H54 (cell line): ENCODE measurements around the gene HSD11B1.
"Not testable (repeated sequence)": the region's sequence is repeated elsewhere in the genome, so short reads cannot be mapped to it uniquely, and the experiment has no call there.

Source experiments
- DNase-seq: peaks from one replicate; pipeline ENCODE4 v3.0.0; 2011; ENCODE audit warnings: low spot score, mixed read lengths; ENCODE audit not compliant: insufficient read length
- FAIRE-seq: peaks from 3 replicates; lab custom pipeline; 2011; peaks lifted over from hg19 to GRCh38; lab: Jason Lieb, UNC
- POLR2A ChIP-seq: IDR thresholded peaks from 2 replicates; pipeline ENCODE4 v1.6.1; 2011; ENCODE audit warnings: low read depth, mild to moderate bottlenecking, low read length

The HSD11B1 gene

GRCh38 chr1:209674957-209675564, 29.6 kb upstream of the HSD11B1 start, which contains the start of gene G0S2:
Gene G0S2 (plus strand): TSS chr1:209675412. CDS start chr1:209675685, 273 bp downstream.
- FAIRE-seq: no peak
- DNase-seq: no peak
- no peak for TF ChIP-seq POLR2A

- DNase-seq (no peak), FAIRE-seq (no peak)
- TF ChIP-seq POLR2A: no peak
These were observed 29.0 kb upstream of the HSD11B1 start for GRCh38 chr1:209675565-209676154.

GRCh38 chr1:209678981-209679539, 25.6 kb upstream of the HSD11B1 start:
- DNase-seq (no peak), FAIRE-seq (no peak)
- no peak for TF ChIP-seq POLR2A

GRCh38 chr1:209685821-209686220, 18.8 kb upstream of the HSD11B1 start:
- FAIRE-seq (no peak), DNase-seq (no peak)
- TF ChIP-seq POLR2A: no peak

GRCh38 chr1:209686322-209686721, 18.3 kb upstream of the HSD11B1 start:
- FAIRE-seq (no peak), DNase-seq (no peak)
- TF ChIP-seq POLR2A: no peak

GRCh38 chr1:209688746-209689234, 15.9 kb upstream of the HSD11B1 start:
- peak; percentile 19 for DNase-seq
- TF ChIP-seq POLR2A: no peak
- no peak for FAIRE-seq

GRCh38 chr1:209689477-209689876, 15.2 kb upstream of the HSD11B1 start:
- no peak for DNase-seq
- FAIRE-seq: no peak
- TF ChIP-seq POLR2A: no peak

- FAIRE-seq (no peak), DNase-seq (no peak)
- no peak for TF ChIP-seq POLR2A
These were observed 13.4 kb upstream of the HSD11B1 start for GRCh38 chr1:209691237-209691636.

GRCh38 chr1:209692296-209692695, 12.3 kb upstream of the HSD11B1 start:
- FAIRE-seq: no peak
- no peak for DNase-seq

GRCh38 chr1:209692745-209693504, 11.7 kb upstream of the HSD11B1 start:
- no peak for TF ChIP-seq POLR2A
- no peak for FAIRE-seq
- peak; percentile 54 for DNase-seq

More at GRCh38 chr1:209692296-209692695, 12.3 kb upstream of the HSD11B1 start:
- no peak for TF ChIP-seq POLR2A

GRCh38 chr1:209696673-209697072, 8.0 kb upstream of the HSD11B1 start:
- FAIRE-seq (no peak), DNase-seq (no peak)
- no peak for TF ChIP-seq POLR2A

GRCh38 chr1:209697126-209697525, 7.5 kb upstream of the HSD11B1 start:
- FAIRE-seq (no peak), DNase-seq (no peak)
- no peak for TF ChIP-seq POLR2A

GRCh38 chr1:209700686-209701085, 4.0 kb upstream of the HSD11B1 start:
- FAIRE-seq, DNase-seq: not testable (repeated sequence)

GRCh38 chr1:209702832-209703231, 1.8 kb upstream of the HSD11B1 start:
- no peak for TF ChIP-seq POLR2A
- no peak for FAIRE-seq

More at GRCh38 chr1:209702832-209703231, 1.8 kb upstream of the HSD11B1 start:
- no peak for DNase-seq
